Measurements from ENCODE around the gene MIER2.

DNA sequence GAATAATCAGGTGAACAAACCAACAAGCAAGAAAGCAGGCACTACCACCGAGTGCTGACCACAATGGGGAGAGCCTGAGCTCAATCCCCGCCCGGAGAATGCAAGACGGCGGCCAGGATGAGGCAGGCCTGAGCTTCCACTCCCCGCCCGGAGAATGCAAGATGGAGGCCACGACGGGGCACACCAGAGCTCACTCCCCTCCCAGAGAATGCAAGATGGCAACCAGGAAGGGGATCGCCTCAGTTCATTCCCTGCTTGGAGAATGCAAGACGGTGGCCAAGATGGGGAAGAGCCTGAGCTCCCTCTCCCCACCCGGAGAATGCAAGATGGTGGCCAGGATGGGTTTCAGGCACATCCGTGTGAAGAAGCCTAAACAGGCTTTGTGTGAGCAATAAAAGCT, 24.7 kb upstream of the MIER2 start:
- TF ChIP-seq, protein P1, sequence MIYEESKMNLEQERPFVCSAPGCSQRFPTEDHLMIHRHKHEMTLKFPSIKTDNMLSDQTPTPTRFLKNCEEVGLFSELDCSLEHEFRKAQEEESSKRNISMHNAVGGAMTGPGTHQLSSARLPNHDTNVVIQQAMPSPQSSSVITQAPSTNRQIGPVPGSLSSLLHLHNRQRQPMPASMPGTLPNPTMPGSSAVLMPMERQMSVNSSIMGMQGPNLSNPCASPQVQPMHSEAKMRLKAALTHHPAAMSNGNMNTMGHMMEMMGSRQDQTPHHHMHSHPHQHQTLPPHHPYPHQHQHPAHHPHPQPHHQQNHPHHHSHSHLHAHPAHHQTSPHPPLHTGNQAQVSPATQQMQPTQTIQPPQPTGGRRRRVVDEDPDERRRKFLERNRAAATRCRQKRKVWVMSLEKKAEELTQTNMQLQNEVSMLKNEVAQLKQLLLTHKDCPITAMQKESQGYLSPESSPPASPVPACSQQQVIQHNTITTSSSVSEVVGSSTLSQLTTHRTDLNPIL (CRISPR knock-in tag; IDR thresholded peaks at IDR 0.05; ENCODE audit: low read depth), result no peak
- TF ChIP-seq, protein P2, sequence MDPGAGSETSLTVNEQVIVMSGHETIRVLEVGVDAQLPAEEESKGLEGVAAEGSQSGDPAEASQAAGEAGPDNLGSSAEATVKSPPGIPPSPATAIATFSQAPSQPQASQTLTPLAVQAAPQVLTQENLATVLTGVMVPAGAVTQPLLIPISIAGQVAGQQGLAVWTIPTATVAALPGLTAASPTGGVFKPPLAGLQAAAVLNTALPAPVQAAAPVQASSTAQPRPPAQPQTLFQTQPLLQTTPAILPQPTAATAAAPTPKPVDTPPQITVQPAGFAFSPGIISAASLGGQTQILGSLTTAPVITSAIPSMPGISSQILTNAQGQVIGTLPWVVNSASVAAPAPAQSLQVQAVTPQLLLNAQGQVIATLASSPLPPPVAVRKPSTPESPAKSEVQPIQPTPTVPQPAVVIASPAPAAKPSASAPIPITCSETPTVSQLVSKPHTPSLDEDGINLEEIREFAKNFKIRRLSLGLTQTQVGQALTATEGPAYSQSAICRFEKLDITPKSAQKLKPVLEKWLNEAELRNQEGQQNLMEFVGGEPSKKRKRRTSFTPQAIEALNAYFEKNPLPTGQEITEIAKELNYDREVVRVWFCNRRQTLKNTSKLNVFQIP (CRISPR knock-in tag; IDR thresholded peaks at IDR 0.05; ENCODE audit: borderline replicate concordance, low read depth), result no peak
- TF ChIP-seq PPARA (CRISPR knock-in tag; IDR thresholded peaks at IDR 0.05; ENCODE audit: borderline replicate concordance), result no peak
- TF ChIP-seq RARB (CRISPR knock-in tag; IDR thresholded peaks at IDR 0.05), result no peak
- no peak for TF ChIP-seq ZFP30 (CRISPR knock-in tag; IDR thresholded peaks at IDR 0.05)
- TF ChIP-seq, protein P3, sequence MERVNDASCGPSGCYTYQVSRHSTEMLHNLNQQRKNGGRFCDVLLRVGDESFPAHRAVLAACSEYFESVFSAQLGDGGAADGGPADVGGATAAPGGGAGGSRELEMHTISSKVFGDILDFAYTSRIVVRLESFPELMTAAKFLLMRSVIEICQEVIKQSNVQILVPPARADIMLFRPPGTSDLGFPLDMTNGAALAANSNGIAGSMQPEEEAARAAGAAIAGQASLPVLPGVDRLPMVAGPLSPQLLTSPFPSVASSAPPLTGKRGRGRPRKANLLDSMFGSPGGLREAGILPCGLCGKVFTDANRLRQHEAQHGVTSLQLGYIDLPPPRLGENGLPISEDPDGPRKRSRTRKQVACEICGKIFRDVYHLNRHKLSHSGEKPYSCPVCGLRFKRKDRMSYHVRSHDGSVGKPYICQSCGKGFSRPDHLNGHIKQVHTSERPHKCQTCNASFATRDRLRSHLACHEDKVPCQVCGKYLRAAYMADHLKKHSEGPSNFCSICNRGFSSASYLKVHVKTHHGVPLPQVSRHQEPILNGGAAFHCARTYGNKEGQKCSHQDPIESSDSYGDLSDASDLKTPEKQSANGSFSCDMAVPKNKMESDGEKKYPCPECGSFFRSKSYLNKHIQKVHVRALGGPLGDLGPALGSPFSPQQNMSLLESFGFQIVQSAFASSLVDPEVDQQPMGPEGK (CRISPR knock-in tag; IDR thresholded peaks at IDR 0.05; ENCODE audit: borderline replicate concordance), result no peak
- TF ChIP-seq ZNF70 (CRISPR knock-in tag; IDR thresholded peaks at IDR 0.05), result no peak
